ENCODE results near the gene RCN2.
A peak's percentile ranks its signal among the peaks of the same experiment; 100 is the strongest.

RCN2 gene

GRCh38 chr15:76998663-76999285, 67.2 kb downstream of the RCN2 start:
- TF ChIP-seq CTCF (IDR thresholded peaks at IDR 0.05; ENCODE audit: extremely low read depth, missing control alignments) = no peak
- no peak for DNase-seq (ENCODE audit: low spot score)

GRCh38 chr15:76999996-77000395, 68.4 kb downstream of the RCN2 start:
- DNase-seq (ENCODE audit: low spot score) = no peak

GRCh38 chr15:77001351-77001750, 69.8 kb downstream of the RCN2 start:
- no peak for DNase-seq (ENCODE audit: low spot score)
- TF ChIP-seq CTCF (IDR thresholded peaks at IDR 0.05; ENCODE audit: extremely low read depth, missing control alignments) = no peak

More at GRCh38 chr15:76999996-77000395, 68.4 kb downstream of the RCN2 start:
- TF ChIP-seq CTCF (IDR thresholded peaks at IDR 0.05; ENCODE audit: extremely low read depth, missing control alignments) = no peak

- no peak for DNase-seq (ENCODE audit: low spot score)
- no peak for TF ChIP-seq CTCF (IDR thresholded peaks at IDR 0.05; ENCODE audit: extremely low read depth, missing control alignments)
Observed at GRCh38 chr15:77001966-77002365, 70.4 kb downstream of the RCN2 start.

GRCh38 chr15:77002436-77002835, 70.9 kb downstream of the RCN2 start:
- no peak for DNase-seq (ENCODE audit: low spot score)
- TF ChIP-seq CTCF (IDR thresholded peaks at IDR 0.05; ENCODE audit: extremely low read depth, missing control alignments) = no peak

GRCh38 chr15:77002954-77003912, 71.7 kb downstream of the RCN2 start:
- TF ChIP-seq CTCF (IDR thresholded peaks at IDR 0.05; ENCODE audit: extremely low read depth, missing control alignments) = no peak
- DNase-seq (ENCODE audit: low spot score) = peak; percentile 55
